Upper lobe of right lung (tissue), 1 donor: ENCODE measurements around the gene ACSM6. TPM values are rescaled to one million over a fixed set of nuclear protein-coding genes. Genes with fewer than 3 reads are reported as not detected.

ENCODE experiments used
- ATAC-seq: fragments of 200-7000 bp; cut with Tn5 transposase; one replicate; pipeline ENCODE4 v1.9.1; 2020; ENCODE audit warnings: mild to moderate bottlenecking, moderate library complexity
- DNase-seq: peaks from one replicate; pipeline ENCODE4 v3.0.0-alpha.2; 2020
- H3K27ac ChIP-seq: fragments of 200-600 bp; one replicate; pipeline ENCODE4 v1.8.0; 2022
- H3K27me3 ChIP-seq: fragments of 200-600 bp; one replicate; pipeline ENCODE4 v1.8.0; 2022; ENCODE audit warnings: mild to moderate bottlenecking
- H3K36me3 ChIP-seq: fragments of 200-600 bp; one replicate; pipeline ENCODE4 v1.8.0; 2022
- H3K4me1 ChIP-seq: fragments of 200-600 bp; one replicate; pipeline ENCODE4 v1.8.0; 2022
- H3K4me3 ChIP-seq: fragments of 200-600 bp; one replicate; pipeline ENCODE4 v1.8.0; 2022; ENCODE audit warnings: mild to moderate bottlenecking
- H3K9me3 ChIP-seq: fragments of 200-600 bp; one replicate; pipeline ENCODE4 v1.8.0; 2022
- CTCF ChIP-seq: fragments of 200-600 bp; IDR thresholded peaks from one replicate; pipeline ENCODE4 v1.8.0; 2022; ENCODE audit warnings: antibody characterized with exemption
- intact Hi-C: fragments of 100-400 bp; cut with DNase I; formaldehyde crosslinking; loops from one replicate; pipeline ENCODE4 v1.11.0; 2022
- total RNA-seq: library from RNA; stranded (reverse); fragmentation: NEBNext Ultra II Directional; extraction: Animal tissue kit (Norgen Biotek cat#: 25700); gene quantifications from one replicate; pipeline ENCODE4 v1.2.1, GENCODE V29; 2021
- donor health status: DM: no; HTN: yes; CAD: no; lungs with severe emphysema.

The ACSM6 gene
- total RNA-seq, 1 donor from 2014 or later, result not detected

DNA sequence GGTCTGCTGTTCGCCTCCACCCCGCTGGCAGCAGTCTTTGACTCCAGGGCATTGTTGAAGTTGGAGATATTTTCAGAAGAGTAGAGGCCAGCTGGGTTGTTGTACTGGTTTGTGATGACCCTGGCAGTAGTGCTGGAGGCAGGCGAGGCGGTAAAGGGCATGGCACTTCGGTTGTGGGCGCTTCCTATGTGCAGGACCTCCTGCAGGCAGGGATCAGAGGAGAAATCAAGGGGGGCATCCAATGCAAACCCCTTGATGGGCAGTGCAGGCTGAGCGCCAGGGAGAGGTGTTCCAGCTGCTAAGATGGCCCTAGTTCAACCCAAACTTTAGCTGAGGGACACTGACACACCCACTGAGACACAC, 69.8 kb downstream of the ACSM6 start:
- TF ChIP-seq CTCF, result no peak
- H3K27ac ChIP-seq, result peak overlapping the region; percentile 59
- no peak for ATAC-seq
- no peak overlapping the region for H3K4me3 ChIP-seq
- no peak for DNase-seq
- H3K4me1 ChIP-seq, result peaks cover 52% of the 10 kb centered on the region
- H3K36me3 ChIP-seq, result peaks cover 33% of the 10 kb centered on the region
- H3K9me3 ChIP-seq, result no peaks in the 10 kb centered on the region
- intact Hi-C loops, result no loop called here
- H3K27me3 ChIP-seq, result no peaks in the 10 kb centered on the region

DNA sequence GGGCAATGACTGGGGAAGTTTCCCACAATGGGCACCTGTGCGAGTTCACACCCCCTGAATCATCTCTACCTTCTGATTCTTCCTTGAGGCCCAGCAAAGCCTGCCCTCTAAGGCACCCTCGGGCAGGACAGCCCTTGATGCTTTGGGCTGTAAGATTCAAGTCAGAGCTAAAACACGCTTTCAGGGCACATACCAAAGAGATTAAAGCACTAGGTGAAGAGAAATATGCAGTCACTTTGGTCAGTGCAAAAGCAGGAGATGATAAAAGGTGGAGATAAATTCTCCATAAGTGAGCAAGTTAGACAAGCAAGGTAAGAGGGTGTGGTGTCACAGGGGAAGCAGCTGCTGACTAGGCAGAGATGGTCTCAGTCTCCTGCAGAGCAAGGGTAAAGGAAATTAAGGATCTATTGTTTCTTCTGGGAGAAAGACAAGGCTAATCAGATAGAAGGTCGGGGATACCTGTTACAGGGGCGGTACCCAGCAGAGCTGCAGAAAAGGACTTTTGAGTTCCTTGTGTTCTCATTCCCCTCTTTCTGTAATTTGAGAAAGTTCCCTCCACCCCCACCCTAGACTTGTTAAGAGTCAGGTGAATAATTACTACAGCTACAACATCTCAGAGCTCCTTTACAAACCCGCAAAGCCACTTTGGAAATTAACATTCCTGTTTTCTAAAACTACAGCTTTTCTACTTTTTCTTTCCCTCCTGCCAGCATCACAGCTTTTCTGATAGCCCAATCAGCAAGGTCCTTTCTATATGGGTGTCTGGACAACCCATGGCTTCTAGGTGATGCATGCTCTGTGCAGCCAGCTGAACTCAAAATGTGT, 70.4 kb downstream of the ACSM6 start:
- Histone ChIP-seq H3K27ac (peak overlapping the region; percentile 59), H3K36me3 (peaks cover 31% of the 10 kb centered on the region), H3K27me3 (no peaks in the 10 kb centered on the region), H3K9me3 (no peaks in the 10 kb centered on the region), H3K4me1 (peaks cover 52% of the 10 kb centered on the region), H3K4me3 (no peak overlapping the region)
- intact Hi-C loops, result no loop called here
- DNase-seq (no peak), ATAC-seq (peak; percentile 3)
- TF ChIP-seq CTCF, result no peak

DNA sequence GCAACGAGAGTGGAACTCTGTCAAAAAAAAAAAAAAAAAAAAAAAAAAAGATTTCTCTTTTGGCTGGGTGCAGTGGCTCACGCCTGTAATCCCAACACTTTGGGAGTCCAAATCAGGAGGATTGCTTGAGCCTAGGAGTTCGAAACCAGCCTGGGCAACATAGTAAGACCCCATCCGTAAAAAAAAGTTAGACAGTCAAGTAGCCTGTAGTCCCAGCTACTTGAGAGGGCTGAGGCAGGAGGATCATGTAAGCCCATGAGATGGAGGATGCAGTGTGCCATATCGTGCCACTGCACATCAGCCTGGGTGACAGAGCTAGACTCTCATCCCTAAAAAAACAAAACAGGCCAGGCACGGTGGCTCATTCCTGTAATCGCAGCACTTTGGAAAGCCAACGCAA, 71.5 kb downstream of the ACSM6 start:
- no peak for TF ChIP-seq CTCF
- ATAC-seq (no peak), DNase-seq (no peak)
- Histone ChIP-seq H3K36me3 (peaks cover 38% of the 10 kb centered on the region), H3K9me3 (no peaks in the 10 kb centered on the region), H3K27ac (peak overlapping the region; percentile 11), H3K4me3 (no peak overlapping the region), H3K27me3 (no peaks in the 10 kb centered on the region), H3K4me1 (peaks cover 54% of the 10 kb centered on the region)
- intact Hi-C loops, result no loop called here

- intact Hi-C loops, result no loop called here
- Histone ChIP-seq H3K27me3 (no peaks in the 10 kb centered on the region), H3K9me3 (no peaks in the 10 kb centered on the region), H3K27ac (peak overlapping the region; percentile 81), H3K4me3 (no peak overlapping the region), H3K36me3 (peaks cover 44% of the 10 kb centered on the region), H3K4me1 (peaks cover 44% of the 10 kb centered on the region)
- no peak for DNase-seq
- ATAC-seq, result peak; percentile 88
- no peak for TF ChIP-seq CTCF
Observed at GRCh38 chr10:95266674-95267095, 72.6 kb downstream of the ACSM6 start.

DNA sequence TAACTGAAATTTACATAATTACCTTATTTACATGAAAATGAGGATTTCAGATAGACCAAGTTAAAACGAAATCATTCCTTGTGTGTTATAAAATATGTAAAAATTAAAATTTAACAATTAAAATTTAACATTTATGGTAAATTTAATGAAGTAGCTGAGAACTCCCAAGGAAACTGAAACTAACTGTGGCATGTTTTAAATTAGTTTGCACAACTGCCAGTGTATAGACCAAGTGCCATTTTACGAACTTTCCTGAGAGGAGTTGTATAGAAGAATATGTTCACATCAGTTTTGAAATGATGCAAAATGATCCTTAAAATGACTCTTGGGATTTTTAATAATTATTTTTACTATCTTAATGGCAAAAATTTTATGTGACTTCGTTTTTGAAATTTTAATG, 73.2 kb downstream of the ACSM6 start:
- peaks cover 44% of the 10 kb centered on the region for H3K4me1 ChIP-seq
- intact Hi-C loops, result no loop called here
- no peaks in the 10 kb centered on the region for H3K9me3 ChIP-seq
- no peak for ATAC-seq
- no peak for DNase-seq
- peaks cover 44% of the 10 kb centered on the region for H3K36me3 ChIP-seq
- no peak for TF ChIP-seq CTCF
- H3K4me3 ChIP-seq, result no peak overlapping the region
- H3K27ac ChIP-seq, result peak overlapping the region; percentile 81
- H3K27me3 ChIP-seq, result no peaks in the 10 kb centered on the region
